Measurements from ENCODE around the gene DRGX. TPM values are rescaled to one million over a fixed set of nuclear protein-coding genes. Genes with fewer than 3 reads are reported as not detected.

The DRGX gene
- total RNA-seq, 1 experiment from 2014 or later: not detected

DNA sequence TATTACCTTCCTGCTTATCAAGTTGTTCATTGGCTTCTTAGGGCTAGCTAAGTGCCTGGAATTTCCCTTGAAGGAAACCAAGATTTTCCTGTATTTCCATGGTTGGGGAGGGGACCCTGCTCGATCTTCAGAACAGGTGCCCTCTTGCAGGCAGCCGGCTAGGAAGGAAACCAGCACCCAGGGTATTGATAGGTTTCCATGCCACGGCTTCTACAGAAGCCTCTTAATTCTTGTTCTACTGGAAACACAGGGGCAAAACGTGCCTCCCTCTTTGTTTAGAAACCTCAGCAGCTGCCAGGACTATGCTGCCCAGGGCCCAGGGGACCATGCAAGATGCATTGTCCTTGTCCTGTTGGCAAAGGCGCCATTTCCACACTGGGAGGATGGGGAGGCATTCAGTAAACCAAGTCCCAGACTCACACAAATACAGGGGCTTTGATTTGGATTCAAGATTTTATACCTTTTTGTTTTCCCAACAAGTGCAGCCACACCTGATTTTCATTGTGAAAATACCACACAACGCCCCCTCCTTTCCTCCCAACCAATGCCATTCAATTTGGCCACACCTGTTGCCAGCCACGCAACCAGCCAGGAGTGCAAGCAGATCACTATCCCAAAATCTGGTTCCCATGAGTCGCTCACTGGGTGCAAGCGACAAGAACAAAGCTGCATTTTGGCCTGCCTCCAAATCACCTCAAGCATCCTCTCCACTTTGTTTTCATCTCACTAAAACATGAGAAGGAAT, 67.3 kb downstream of the DRGX start:
- no TSS peak for BruUV-seq (replicated peaks)
- H3K27ac ChIP-seq (ENCODE audit: low read depth, low read length, poor library complexity, severe bottlenecking): no peak overlapping the region
- no peaks in the 10 kb centered on the region for H3K36me3 ChIP-seq (ENCODE audit: insufficient read depth, low read length, poor library complexity, severe bottlenecking)
- intact Hi-C loops (cut with micrococcal nuclease; ENCODE audit: unreplicated experiment): no loop called here
- no peaks in the 10 kb centered on the region for H3K4me1 ChIP-seq (ENCODE audit: insufficient read depth, low read length, poor library complexity, severe bottlenecking)
- ChIA-PET POLR2A (ENCODE audit: low non-redundant PET) (no interaction called here), CTCF (no interaction called here)
- H3K9me3 ChIP-seq (ENCODE audit: low read depth, low read length, poor library complexity, severe bottlenecking): no peaks in the 10 kb centered on the region
- H3K4me3 ChIP-seq (ENCODE audit: low read depth, low read length, poor library complexity, severe bottlenecking): no peak overlapping the region
- peaks cover 23% of the 10 kb centered on the region for H3K27me3 ChIP-seq (replicated peaks; ENCODE audit: insufficient read depth, low read depth, low read length, poor library complexity)
- DNase-seq (ENCODE audit: low spot score): no peak
- no peak for TF ChIP-seq EZH2 (IDR thresholded peaks at IDR 0.05; ENCODE audit: borderline replicate concordance, low read depth, low read length, poor library complexity, severe bottlenecking)
- TF ChIP-seq, protein P1, sequence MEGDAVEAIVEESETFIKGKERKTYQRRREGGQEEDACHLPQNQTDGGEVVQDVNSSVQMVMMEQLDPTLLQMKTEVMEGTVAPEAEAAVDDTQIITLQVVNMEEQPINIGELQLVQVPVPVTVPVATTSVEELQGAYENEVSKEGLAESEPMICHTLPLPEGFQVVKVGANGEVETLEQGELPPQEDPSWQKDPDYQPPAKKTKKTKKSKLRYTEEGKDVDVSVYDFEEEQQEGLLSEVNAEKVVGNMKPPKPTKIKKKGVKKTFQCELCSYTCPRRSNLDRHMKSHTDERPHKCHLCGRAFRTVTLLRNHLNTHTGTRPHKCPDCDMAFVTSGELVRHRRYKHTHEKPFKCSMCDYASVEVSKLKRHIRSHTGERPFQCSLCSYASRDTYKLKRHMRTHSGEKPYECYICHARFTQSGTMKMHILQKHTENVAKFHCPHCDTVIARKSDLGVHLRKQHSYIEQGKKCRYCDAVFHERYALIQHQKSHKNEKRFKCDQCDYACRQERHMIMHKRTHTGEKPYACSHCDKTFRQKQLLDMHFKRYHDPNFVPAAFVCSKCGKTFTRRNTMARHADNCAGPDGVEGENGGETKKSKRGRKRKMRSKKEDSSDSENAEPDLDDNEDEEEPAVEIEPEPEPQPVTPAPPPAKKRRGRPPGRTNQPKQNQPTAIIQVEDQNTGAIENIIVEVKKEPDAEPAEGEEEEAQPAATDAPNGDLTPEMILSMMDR (conservative IDR thresholded peaks at IDR 0.05; ENCODE audit: low read depth, low read length): no peak

DNA sequence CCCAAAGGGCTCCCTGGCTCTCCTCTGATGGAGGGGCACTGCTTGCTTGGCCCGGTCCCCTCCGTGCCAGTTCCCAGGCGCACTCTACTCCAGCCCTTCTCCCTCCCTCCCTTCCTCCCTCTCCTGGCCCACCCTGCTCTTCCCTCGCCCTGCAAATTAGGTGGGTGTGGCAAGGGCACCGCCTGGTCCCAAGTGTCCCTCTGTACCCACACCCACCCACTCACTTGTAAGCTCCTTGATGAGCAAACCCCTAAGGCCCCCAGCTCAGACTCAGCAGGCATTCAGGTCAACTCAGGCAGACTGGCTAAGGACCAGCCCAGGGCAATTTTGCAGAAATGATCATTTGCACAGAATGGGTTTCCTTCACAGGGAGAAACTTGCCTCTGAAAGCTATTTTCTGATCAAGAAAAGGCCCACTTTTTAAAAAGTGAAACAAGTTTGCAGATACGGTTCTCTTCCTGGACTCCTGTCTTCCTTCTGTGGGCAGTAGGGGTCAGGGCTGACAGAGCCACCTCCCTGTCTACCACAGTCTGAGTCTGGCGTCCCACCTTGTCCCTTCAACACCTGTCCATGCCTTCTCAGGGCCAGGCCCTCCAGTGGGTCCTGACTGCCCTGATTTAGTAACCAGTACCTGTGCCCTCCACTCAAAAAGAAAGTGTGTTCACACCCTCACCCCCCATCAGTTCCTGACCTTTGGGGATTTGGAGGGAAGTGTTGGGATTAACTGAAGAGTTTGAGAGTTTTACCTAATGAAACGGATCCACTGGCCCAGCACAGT, 68.7 kb downstream of the DRGX start:
- CTCF ChIA-PET: no interaction called here
- BruUV-seq (replicated peaks): no TSS peak

DNA sequence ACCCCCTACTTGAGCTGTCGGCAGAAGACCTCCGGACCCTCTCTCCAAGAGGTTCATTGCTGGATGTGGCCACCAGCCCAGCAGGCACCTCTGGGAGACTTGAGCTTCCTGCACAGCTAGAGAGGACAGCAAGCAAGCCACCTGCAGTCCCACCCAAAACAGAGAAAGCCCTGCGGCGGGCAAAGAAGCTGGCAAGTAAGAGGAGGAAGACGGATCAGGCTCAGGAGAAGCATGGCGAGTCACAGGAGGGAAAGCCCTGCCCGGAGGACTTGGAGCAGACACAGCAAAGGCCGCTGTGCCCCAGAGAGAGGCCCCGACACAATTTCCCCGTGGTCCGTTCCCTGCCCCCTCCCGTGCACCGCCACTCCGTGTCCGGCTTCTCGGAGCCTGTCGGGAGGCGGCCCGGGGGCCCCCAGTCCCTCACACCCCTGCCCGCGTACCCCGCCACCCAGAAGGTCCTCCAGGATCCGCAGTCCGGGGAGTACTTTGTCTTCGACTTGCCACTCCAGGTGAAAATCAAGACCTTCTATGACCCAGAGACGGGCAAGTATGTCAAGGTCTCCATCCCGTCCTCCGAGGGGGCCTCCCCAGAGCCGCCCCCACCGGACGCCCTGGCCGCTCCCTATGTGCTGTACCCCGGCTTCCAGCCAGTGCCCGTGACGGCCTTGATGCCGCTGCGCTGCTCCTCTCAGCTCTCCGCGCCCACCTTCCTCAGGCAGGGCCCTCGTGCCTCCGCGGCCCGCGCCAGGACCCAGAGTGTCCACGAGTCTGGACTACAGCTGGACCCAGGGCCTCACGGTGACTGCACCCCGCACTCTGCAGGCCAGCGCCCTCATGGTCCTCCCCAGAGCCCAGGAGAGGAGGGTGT, 69.7 kb downstream of the DRGX start:
- no peaks in the 10 kb centered on the region for H3K9me3 ChIP-seq (ENCODE audit: low read depth, low read length, poor library complexity, severe bottlenecking)
- no peak for DNase-seq (ENCODE audit: low spot score)
- H3K4me3 ChIP-seq (ENCODE audit: low read depth, low read length, poor library complexity, severe bottlenecking): no peak overlapping the region
- POLR2A ChIA-PET (ENCODE audit: low non-redundant PET): interaction anchor here (0.6 kb wide), 1 partner anchor 57 kb away, joined by 3 read pairs; no protein-coding TSS in a partner anchor
- H3K36me3 ChIP-seq (ENCODE audit: insufficient read depth, low read length, poor library complexity, severe bottlenecking): no peaks in the 10 kb centered on the region
- CTCF ChIA-PET: no interaction called here
- peaks cover 39% of the 10 kb centered on the region for H3K27me3 ChIP-seq (replicated peaks; ENCODE audit: insufficient read depth, low read depth, low read length, poor library complexity)
- no peak for TF ChIP-seq EZH2 (IDR thresholded peaks at IDR 0.05; ENCODE audit: borderline replicate concordance, low read depth, low read length, poor library complexity, severe bottlenecking)
- TF ChIP-seq, protein P1 (conservative IDR thresholded peaks at IDR 0.05; ENCODE audit: low read depth, low read length): no peak
- no peaks in the 10 kb centered on the region for H3K4me1 ChIP-seq (ENCODE audit: insufficient read depth, low read length, poor library complexity, severe bottlenecking)
- intact Hi-C loops (cut with micrococcal nuclease; ENCODE audit: unreplicated experiment): no loop called here
- H3K27ac ChIP-seq (ENCODE audit: low read depth, low read length, poor library complexity, severe bottlenecking): no peak overlapping the region
- no TSS peak for BruUV-seq (replicated peaks)

More for the DNA sequence above, 68.7 kb downstream of the DRGX start:
- H3K4me3 ChIP-seq (ENCODE audit: low read depth, low read length, poor library complexity, severe bottlenecking): no peak overlapping the region
- no peak for DNase-seq (ENCODE audit: low spot score)
- H3K36me3 ChIP-seq (ENCODE audit: insufficient read depth, low read length, poor library complexity, severe bottlenecking): no peaks in the 10 kb centered on the region
- TF ChIP-seq, protein P1 (conservative IDR thresholded peaks at IDR 0.05; ENCODE audit: low read depth, low read length): no peak
- no peak for TF ChIP-seq EZH2 (IDR thresholded peaks at IDR 0.05; ENCODE audit: borderline replicate concordance, low read depth, low read length, poor library complexity, severe bottlenecking)
- intact Hi-C loops (cut with micrococcal nuclease; ENCODE audit: unreplicated experiment): no loop called here
- H3K27ac ChIP-seq (ENCODE audit: low read depth, low read length, poor library complexity, severe bottlenecking): no peak overlapping the region
- no peaks in the 10 kb centered on the region for H3K4me1 ChIP-seq (ENCODE audit: insufficient read depth, low read length, poor library complexity, severe bottlenecking)
- no peaks in the 10 kb centered on the region for H3K9me3 ChIP-seq (ENCODE audit: low read depth, low read length, poor library complexity, severe bottlenecking)
- H3K27me3 ChIP-seq (replicated peaks; ENCODE audit: insufficient read depth, low read depth, low read length, poor library complexity): peaks cover 28% of the 10 kb centered on the region
- POLR2A ChIA-PET (ENCODE audit: low non-redundant PET): no interaction called here

Measured in A673 (cell line).